ENCODE data around the gene JAML. TPM values are rescaled to one million over a fixed set of nuclear protein-coding genes. Genes with fewer than 3 reads are reported as not detected.
A peak's percentile ranks its signal among the peaks of the same experiment; 100 is the strongest.

The JAML gene
- total RNA-seq, 2 donors from 2014 or later = 1.4 to 8.5 TPM

- Mint-ChIP-seq H3K36me3 (no peaks in the 10 kb centered on the region), H3K27ac (peak overlapping the region; percentile 80 to 81), H3K9me3 (no peaks in the 10 kb centered on the region), H3K4me1 (ENCODE audit: low read depth in 2 of 2) (peaks cover 24 to 65% of the 10 kb centered on the region in 2 donors), H3K27me3 (peaks cover 7 to 37% of the 10 kb centered on the region in 2 donors), H3K4me3 (peak overlapping the region; percentile 76)
- DNase-seq (ENCODE audit: low spot score) = no peak
- peak in 1 of 2 donors; percentile 76 for ATAC-seq
Measured at GRCh38 chr11:118217575-118217974, 7.2 kb downstream of the JAML start.

- H3K36me3 Mint-ChIP-seq = no peaks in the 10 kb centered on the region
- peak overlapping the region; percentile 76 for H3K4me3 Mint-ChIP-seq
- peaks cover 8 to 39% of the 10 kb centered on the region in 2 donors for H3K27me3 Mint-ChIP-seq
- H3K9me3 Mint-ChIP-seq = no peaks in the 10 kb centered on the region
- peaks cover 24 to 66% of the 10 kb centered on the region in 2 donors for H3K4me1 Mint-ChIP-seq (ENCODE audit: low read depth in 2 of 2)
- H3K27ac Mint-ChIP-seq = peak overlapping the region; percentile 80 to 81
- DNase-seq (ENCODE audit: low spot score) (no peak), ATAC-seq (peak in 1 of 2 donors; percentile 83)
Measured at GRCh38 chr11:118216621-118217481, 8.0 kb downstream of the JAML start.

- DNase-seq (ENCODE audit: low spot score) (no peak), ATAC-seq (no peak)
- Mint-ChIP-seq H3K4me1 (ENCODE audit: low read depth in 2 of 2) (peaks cover 24 to 66% of the 10 kb centered on the region in 2 donors), H3K9me3 (no peaks in the 10 kb centered on the region), H3K4me3 (peak overlapping the region; percentile 30), H3K27ac (peak overlapping the region; percentile 80 to 81), H3K27me3 (peaks cover 8 to 39% of the 10 kb centered on the region in 2 donors), H3K36me3 (no peaks in the 10 kb centered on the region)
Measured at GRCh38 chr11:118215765-118216164, 9.0 kb downstream of the JAML start.

GRCh38 chr11:118215262-118215661, 9.5 kb downstream of the JAML start:
- DNase-seq (ENCODE audit: low spot score) (no peak), ATAC-seq (peak in 1 of 2 donors; percentile 50)
- peak overlapping the region; percentile 80 to 81 for H3K27ac Mint-ChIP-seq
- H3K36me3 Mint-ChIP-seq = no peaks in the 10 kb centered on the region
- peaks cover 8 to 37% of the 10 kb centered on the region in 2 donors for H3K27me3 Mint-ChIP-seq
- peak overlapping the region; percentile 30 for H3K4me3 Mint-ChIP-seq
- no peaks in the 10 kb centered on the region for H3K9me3 Mint-ChIP-seq
- H3K4me1 Mint-ChIP-seq (ENCODE audit: low read depth in 2 of 2) = peaks cover 24 to 66% of the 10 kb centered on the region in 2 donors

GRCh38 chr11:118214210-118214914, 10.4 kb downstream of the JAML start:
- ATAC-seq = no peak
- H3K9me3 Mint-ChIP-seq = no peaks in the 10 kb centered on the region

GRCh38 chr11:118213781-118214180, 11.0 kb downstream of the JAML start:
- H3K27ac Mint-ChIP-seq = peak overlapping the region; percentile 27 to 36
- peaks cover 24 to 62% of the 10 kb centered on the region in 2 donors for H3K4me1 Mint-ChIP-seq (ENCODE audit: low read depth in 2 of 2)
- no peaks in the 10 kb centered on the region for H3K36me3 Mint-ChIP-seq
- peak overlapping the region; percentile 30 for H3K4me3 Mint-ChIP-seq
- no peak for DNase-seq (ENCODE audit: low spot score)
- H3K27me3 Mint-ChIP-seq = peaks cover 8 to 33% of the 10 kb centered on the region in 2 donors
- H3K9me3 Mint-ChIP-seq = no peaks in the 10 kb centered on the region
- no peak for ATAC-seq

More at GRCh38 chr11:118214210-118214914, 10.4 kb downstream of the JAML start:
- no peak for DNase-seq (ENCODE audit: low spot score)
- Mint-ChIP-seq H3K27ac (peak overlapping the region; percentile 27 to 36), H3K4me1 (ENCODE audit: low read depth in 2 of 2) (peaks cover 24 to 58% of the 10 kb centered on the region in 2 donors), H3K36me3 (no peaks in the 10 kb centered on the region), H3K4me3 (peak overlapping the region; percentile 30), H3K27me3 (peaks cover 8 to 32% of the 10 kb centered on the region in 2 donors)

- H3K4me1 Mint-ChIP-seq (ENCODE audit: low read depth in 2 of 2) = peaks cover 24 to 61% of the 10 kb centered on the region in 2 donors
- H3K27ac Mint-ChIP-seq = peak overlapping the region; percentile 27 to 36
- ATAC-seq = no peak
- H3K9me3 Mint-ChIP-seq = no peaks in the 10 kb centered on the region
- DNase-seq (ENCODE audit: low spot score) = no peak
- peaks cover 8 to 32% of the 10 kb centered on the region in 2 donors for H3K27me3 Mint-ChIP-seq
- no peaks in the 10 kb centered on the region for H3K36me3 Mint-ChIP-seq
- H3K4me3 Mint-ChIP-seq = peak overlapping the region; percentile 5
Measured at GRCh38 chr11:118213201-118213600, 11.6 kb downstream of the JAML start.

GRCh38 chr11:118212781-118213191, 12.0 kb downstream of the JAML start:
- H3K9me3 Mint-ChIP-seq = no peaks in the 10 kb centered on the region
- H3K27me3 Mint-ChIP-seq = peaks cover 8 to 34% of the 10 kb centered on the region in 2 donors
- peak overlapping the region; percentile 5 for H3K4me3 Mint-ChIP-seq
- DNase-seq (ENCODE audit: low spot score) = no peak
- no peak for ATAC-seq
- H3K36me3 Mint-ChIP-seq = no peaks in the 10 kb centered on the region
- peak overlapping the region; percentile 27 to 36 for H3K27ac Mint-ChIP-seq
- H3K4me1 Mint-ChIP-seq (ENCODE audit: low read depth in 2 of 2) = peaks cover 24 to 60% of the 10 kb centered on the region in 2 donors

GRCh38 chr11:118212131-118212725, 12.6 kb downstream of the JAML start:
- H3K4me3 Mint-ChIP-seq = no peak overlapping the region
- ATAC-seq = no peak
- H3K36me3 Mint-ChIP-seq = no peaks in the 10 kb centered on the region
- DNase-seq (ENCODE audit: low spot score) = no peak
- peaks cover 24 to 57% of the 10 kb centered on the region in 2 donors for H3K4me1 Mint-ChIP-seq (ENCODE audit: low read depth in 2 of 2)
- H3K27ac Mint-ChIP-seq = peak overlapping the region in 1 of 2 donors; percentile 27
- H3K27me3 Mint-ChIP-seq = peaks cover 8 to 35% of the 10 kb centered on the region in 2 donors
- H3K9me3 Mint-ChIP-seq = no peaks in the 10 kb centered on the region

- DNase-seq (ENCODE audit: low spot score) (no peak), ATAC-seq (no peak)
- H3K9me3 Mint-ChIP-seq = peaks cover 2% of the 10 kb centered on the region
- peaks cover 8 to 32% of the 10 kb centered on the region in 2 donors for H3K27me3 Mint-ChIP-seq
- H3K27ac Mint-ChIP-seq = no peak overlapping the region
- H3K36me3 Mint-ChIP-seq = peaks cover 4% of the 10 kb centered on the region
- H3K4me3 Mint-ChIP-seq = no peak overlapping the region
- H3K4me1 Mint-ChIP-seq (ENCODE audit: low read depth in 2 of 2) = peaks cover 25 to 60% of the 10 kb centered on the region in 2 donors
Measured at GRCh38 chr11:118211006-118211405, 13.8 kb downstream of the JAML start.

- ATAC-seq (no peak), DNase-seq (ENCODE audit: low spot score) (no peak)
- H3K27ac Mint-ChIP-seq = no peak overlapping the region
- no peak overlapping the region for H3K4me3 Mint-ChIP-seq
- H3K36me3 Mint-ChIP-seq = peaks cover 4% of the 10 kb centered on the region
- peaks cover 2% of the 10 kb centered on the region for H3K9me3 Mint-ChIP-seq
- H3K27me3 Mint-ChIP-seq = peaks cover 8 to 32% of the 10 kb centered on the region in 2 donors
- H3K4me1 Mint-ChIP-seq (ENCODE audit: low read depth in 2 of 2) = peaks cover 27 to 62% of the 10 kb centered on the region in 2 donors
Measured at GRCh38 chr11:118210323-118210722, 14.5 kb downstream of the JAML start.

GRCh38 chr11:118209033-118209432, 15.8 kb downstream of the JAML start:
- DNase-seq (ENCODE audit: low spot score) = no peak
- peaks cover 2% of the 10 kb centered on the region for H3K9me3 Mint-ChIP-seq
- peaks cover 4% of the 10 kb centered on the region for H3K36me3 Mint-ChIP-seq
- peak overlapping the region in 1 of 2 donors; percentile 45 for H3K27ac Mint-ChIP-seq
- no peak overlapping the region for H3K4me3 Mint-ChIP-seq
- peaks cover 8 to 24% of the 10 kb centered on the region in 2 donors for H3K27me3 Mint-ChIP-seq
- no peak for ATAC-seq
- H3K4me1 Mint-ChIP-seq (ENCODE audit: low read depth in 2 of 2) = peaks cover 19 to 50% of the 10 kb centered on the region in 2 donors

- H3K27me3 Mint-ChIP-seq = peaks cover 0 to 8% of the 10 kb centered on the region in 2 donors
- peaks cover 13 to 31% of the 10 kb centered on the region in 2 donors for H3K4me1 Mint-ChIP-seq (ENCODE audit: low read depth in 2 of 2)
- peak overlapping the region; percentile 63 for H3K4me3 Mint-ChIP-seq
- H3K36me3 Mint-ChIP-seq = peaks cover 4% of the 10 kb centered on the region
- DNase-seq (ENCODE audit: low spot score) (no peak), ATAC-seq (peak in 1 of 2 donors; percentile 54)
- H3K27ac Mint-ChIP-seq = peak overlapping the region; percentile 75 to 87
- peaks cover 2% of the 10 kb centered on the region for H3K9me3 Mint-ChIP-seq
Measured at GRCh38 chr11:118207079-118207478, 17.7 kb downstream of the JAML start.
